Stimulated activated CD4-positive, alpha-beta T cell treated with anti-CD3 and anti-CD28 coated beads, Interleukin-1b, Interleukin-23, amount 100 ng/mL, for 24 hours (primary cell): ENCODE measurements around the gene MAN1B1.

Experiments
- DNase-seq, 4 experiments: peaks; one replicate each; pipeline ENCODE4 v3.0.0-alpha.2; 2020; ENCODE audit warnings: low read depth in 4 of 4, low spot score in 1 of 4

MAN1B1 gene

GRCh38 chr9:137084526-137084925, 2.3 kb upstream of the MAN1B1 start:
- DNase-seq, result no peak

GRCh38 chr9:137085920-137086530, 760 bp upstream of the MAN1B1 start:
- no peak for DNase-seq

GRCh38 chr9:137087409-137087925, 682 bp downstream of the MAN1B1 start:
- no peak for DNase-seq

- DNase-seq, result no peak
These were observed 1.3 kb downstream of the MAN1B1 start for GRCh38 chr9:137088121-137088520.

- DNase-seq, result no peak
These were observed 2.6 kb downstream of the MAN1B1 start for GRCh38 chr9:137089232-137089947.

- peak; percentile 62 to 80 (median 66) for DNase-seq
These were observed 9.1 kb downstream of the MAN1B1 start for GRCh38 chr9:137095664-137096517.

- DNase-seq, result no peak
These were observed 10.2 kb downstream of the MAN1B1 start for GRCh38 chr9:137096785-137097546.

- no peak for DNase-seq
These were observed 11.1 kb downstream of the MAN1B1 start for GRCh38 chr9:137097761-137098462.

- no peak for DNase-seq
These were observed 12.4 kb downstream of the MAN1B1 start for GRCh38 chr9:137099231-137099630.

GRCh38 chr9:137103206-137103999, 16.6 kb downstream of the MAN1B1 start:
- no peak for DNase-seq

GRCh38 chr9:137105814-137106661, 19.3 kb downstream of the MAN1B1 start:
- DNase-seq, result no peak

GRCh38 chr9:137106662-137107250, 20.0 kb downstream of the MAN1B1 start:
- DNase-seq, result no peak

GRCh38 chr9:137107312-137107921, 20.6 kb downstream of the MAN1B1 start:
- no peak for DNase-seq

- no peak for DNase-seq
These were observed 21.2 kb downstream of the MAN1B1 start for GRCh38 chr9:137107982-137108381.

GRCh38 chr9:137108608-137109249, 21.9 kb downstream of the MAN1B1 start:
- no peak for DNase-seq

GRCh38 chr9:137109250-137110146, 22.7 kb downstream of the MAN1B1 start:
- DNase-seq, result no peak
